H1 (cell line): Measurements from ENCODE around the gene ULK3.

Experiments
- CBX5 ChIP-seq: fragments of 300-800, 300-1000 bp; sonication (generic); IDR thresholded peaks from 2 replicates; pipeline ENCODE4 v1.7.1; 2016; ENCODE audit warnings: antibody characterized with exemption, low read length, low read depth
- EP300 ChIP-seq, 2 experiments: IDR thresholded peaks; 1 replicate in 1 of 2; 2 replicates in 1 of 2; pipeline ENCODE4 v1.6.1; 2011 to 2012; ENCODE audit warnings: low read depth in 2 of 2, low read length in 2 of 2, mild to moderate bottlenecking in 2 of 2, borderline replicate concordance in 1 of 2, inconsistent platforms in 1 of 2, moderate library complexity in 1 of 2
- HDAC6 ChIP-seq: IDR thresholded peaks from one replicate; pipeline ENCODE4 v1.7.1; 2012; ENCODE audit warnings: low read depth, mild to moderate bottlenecking, inconsistent platforms, low read length, moderate library complexity
- KDM1A ChIP-seq: fragments of 200-600, 300-600 bp; sonication (generic); IDR thresholded peaks from 2 replicates; pipeline ENCODE4 v1.7.1; 2016; ENCODE audit warnings: mild to moderate bottlenecking, low read length, borderline replicate concordance
- KDM5A ChIP-seq: fragments of 200-600 bp; IDR thresholded peaks from 2 replicates; pipeline ENCODE4 v1.7.1; 2012; ENCODE audit warnings: mild to moderate bottlenecking, low read length, inconsistent platforms, mixed read lengths
- NRF1 ChIP-seq: IDR thresholded peaks from 2 replicates; pipeline ENCODE4 v1.6.1; 2011; ENCODE audit warnings: mild to moderate bottlenecking, low read depth, low read length, improper control_type of control experiment
- SP2 ChIP-seq: IDR thresholded peaks from 2 replicates; pipeline ENCODE4 v1.6.1; 2012; ENCODE audit warnings: mild to moderate bottlenecking, low read length, inconsistent platforms
- TEAD4 ChIP-seq: IDR thresholded peaks from 2 replicates; pipeline ENCODE4 v1.6.1; 2012; ENCODE audit warnings: low read depth, low read length, inconsistent platforms, mixed read lengths
- TF ChIP-seq, protein P1 (sequence below), 3 experiments: IDR thresholded peaks; 1 replicate in 2 of 3; 2 replicates in 1 of 3; pipeline versions ENCODE4 v1.5.1 to v1.6.1; 2011; ENCODE audit warnings: low read length in 3 of 3, mild to moderate bottlenecking in 3 of 3, inconsistent platforms in 2 of 3, low read depth in 1 of 3, moderate library complexity in 1 of 3; ENCODE audit not compliant: insufficient read depth in 1 of 3; ENCODE audit errors: control extremely low read depth in 1 of 3

- TF ChIP-seq, protein P1, sequence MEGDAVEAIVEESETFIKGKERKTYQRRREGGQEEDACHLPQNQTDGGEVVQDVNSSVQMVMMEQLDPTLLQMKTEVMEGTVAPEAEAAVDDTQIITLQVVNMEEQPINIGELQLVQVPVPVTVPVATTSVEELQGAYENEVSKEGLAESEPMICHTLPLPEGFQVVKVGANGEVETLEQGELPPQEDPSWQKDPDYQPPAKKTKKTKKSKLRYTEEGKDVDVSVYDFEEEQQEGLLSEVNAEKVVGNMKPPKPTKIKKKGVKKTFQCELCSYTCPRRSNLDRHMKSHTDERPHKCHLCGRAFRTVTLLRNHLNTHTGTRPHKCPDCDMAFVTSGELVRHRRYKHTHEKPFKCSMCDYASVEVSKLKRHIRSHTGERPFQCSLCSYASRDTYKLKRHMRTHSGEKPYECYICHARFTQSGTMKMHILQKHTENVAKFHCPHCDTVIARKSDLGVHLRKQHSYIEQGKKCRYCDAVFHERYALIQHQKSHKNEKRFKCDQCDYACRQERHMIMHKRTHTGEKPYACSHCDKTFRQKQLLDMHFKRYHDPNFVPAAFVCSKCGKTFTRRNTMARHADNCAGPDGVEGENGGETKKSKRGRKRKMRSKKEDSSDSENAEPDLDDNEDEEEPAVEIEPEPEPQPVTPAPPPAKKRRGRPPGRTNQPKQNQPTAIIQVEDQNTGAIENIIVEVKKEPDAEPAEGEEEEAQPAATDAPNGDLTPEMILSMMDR (IDR thresholded peaks at IDR 0.05; ENCODE audit: control extremely low read depth in 1 of 3, insufficient read depth in 1 of 3, low read depth in 1 of 3, low read length in 3 of 3) = no peak
- TF ChIP-seq KDM1A = no peak
- TF ChIP-seq KDM5A = no peak
- no peak for TF ChIP-seq TEAD4
- no peak for TF ChIP-seq NRF1
- TF ChIP-seq HDAC6 = no peak
- no peak for TF ChIP-seq EP300 (IDR thresholded peaks at IDR 0.05; ENCODE audit: borderline replicate concordance in 1 of 2, low read depth in 2 of 2, low read length in 2 of 2)
- TF ChIP-seq SP2 = no peak
- no peak for TF ChIP-seq CBX5
These were observed 14.9 kb upstream of the ULK3 start for GRCh38 chr15:74857671-74858368.
